Liver (tissue), 3 donors: ENCODE measurements around the gene SLC9A3.

Experiments
- GABPA ChIP-seq, 2 donors: IDR thresholded peaks in 1 of 2; conservative IDR thresholded peaks in 1 of 2; 2 replicates each; pipeline ENCODE4 v1.6.1; 2016; ENCODE audit warnings: antibody characterized with exemption in 2 of 2, mild to moderate bottlenecking in 1 of 2, moderate library complexity in 1 of 2
- HNF4G ChIP-seq: IDR thresholded peaks from 2 replicates; pipeline ENCODE4 v1.6.1; 2016; ENCODE audit warnings: antibody characterized with exemption
- JUND ChIP-seq, 2 donors: IDR thresholded peaks; 2 replicates each; pipeline ENCODE4 v1.6.1; 2016; ENCODE audit warnings: antibody characterized with exemption in 2 of 2
- RAD21 ChIP-seq, 2 donors: IDR thresholded peaks; 2 replicates each; pipeline ENCODE4 v1.6.1; 2016; ENCODE audit warnings: antibody characterized with exemption in 2 of 2, mild to moderate bottlenecking in 2 of 2
- TF ChIP-seq, protein P1 (sequence below): fragments of 150-350 bp; IDR thresholded peaks from 2 replicates; pipeline ENCODE4 v1.5.1; 2017; ENCODE audit warnings: improper control_type of control experiment, low read depth, low read length; ENCODE audit not compliant: missing input control
- TF ChIP-seq, protein P2 (sequence below): IDR thresholded peaks from 2 replicates; pipeline ENCODE4 v1.6.1; 2016; ENCODE audit warnings: antibody characterized with exemption, mild to moderate bottlenecking
- TF ChIP-seq, protein P3 (sequence below): IDR thresholded peaks from 2 replicates; pipeline ENCODE4 v1.6.1; 2016; ENCODE audit warnings: antibody characterized with exemption
- TF ChIP-seq, protein P4 (sequence below): IDR thresholded peaks from 2 replicates; pipeline ENCODE4 v1.6.1; 2016; ENCODE audit warnings: antibody characterized with exemption
- TF ChIP-seq, protein P5 (sequence below): IDR thresholded peaks from 2 replicates; pipeline ENCODE4 v1.6.1; 2016; ENCODE audit warnings: antibody characterized with exemption
- donor health status: healthy.
- donor health status: healthy.

DNA sequence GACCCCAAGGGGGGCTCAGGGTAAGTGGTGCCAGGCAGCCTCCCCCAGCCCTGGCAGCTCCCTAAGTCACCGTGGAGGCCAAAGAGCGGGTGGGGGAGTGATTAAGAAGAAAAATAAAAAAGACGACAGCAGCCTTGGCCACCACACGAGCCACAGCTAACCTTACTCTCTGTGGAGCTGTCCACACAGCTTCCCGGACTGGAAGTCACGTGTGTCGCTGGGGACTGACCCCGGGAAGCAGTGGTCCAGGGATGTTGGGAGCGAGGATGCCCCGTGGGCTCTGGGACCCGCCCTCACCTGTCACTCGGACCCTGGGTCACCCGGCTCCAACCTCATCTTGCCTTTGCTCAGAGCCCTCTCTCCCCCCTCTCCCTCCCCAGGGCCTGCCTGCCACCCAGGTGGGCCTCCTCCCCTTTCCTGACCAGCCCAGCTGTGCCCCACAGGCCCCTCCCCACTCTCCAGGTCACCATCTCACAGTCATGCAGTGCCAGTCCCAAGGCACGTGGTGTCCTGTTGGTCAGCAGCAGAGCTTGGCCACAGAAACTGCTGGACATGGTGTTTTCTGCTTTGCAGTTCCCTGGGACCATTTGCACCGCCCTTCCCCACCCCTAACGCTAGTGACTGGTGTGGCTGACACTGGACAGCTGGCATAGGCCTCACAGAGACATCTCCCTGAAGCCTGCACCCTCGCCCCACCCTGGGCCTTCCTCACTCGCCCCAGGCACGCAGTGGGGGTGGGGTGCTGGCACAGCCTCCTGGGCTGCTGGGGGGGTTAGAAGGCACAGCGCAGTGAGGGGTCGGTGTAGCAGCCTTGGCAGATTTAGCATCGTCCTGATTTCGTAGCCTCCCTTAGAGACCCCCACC lies 91.1 kb downstream of the SLC9A3 start:
- TF ChIP-seq, protein P1, sequence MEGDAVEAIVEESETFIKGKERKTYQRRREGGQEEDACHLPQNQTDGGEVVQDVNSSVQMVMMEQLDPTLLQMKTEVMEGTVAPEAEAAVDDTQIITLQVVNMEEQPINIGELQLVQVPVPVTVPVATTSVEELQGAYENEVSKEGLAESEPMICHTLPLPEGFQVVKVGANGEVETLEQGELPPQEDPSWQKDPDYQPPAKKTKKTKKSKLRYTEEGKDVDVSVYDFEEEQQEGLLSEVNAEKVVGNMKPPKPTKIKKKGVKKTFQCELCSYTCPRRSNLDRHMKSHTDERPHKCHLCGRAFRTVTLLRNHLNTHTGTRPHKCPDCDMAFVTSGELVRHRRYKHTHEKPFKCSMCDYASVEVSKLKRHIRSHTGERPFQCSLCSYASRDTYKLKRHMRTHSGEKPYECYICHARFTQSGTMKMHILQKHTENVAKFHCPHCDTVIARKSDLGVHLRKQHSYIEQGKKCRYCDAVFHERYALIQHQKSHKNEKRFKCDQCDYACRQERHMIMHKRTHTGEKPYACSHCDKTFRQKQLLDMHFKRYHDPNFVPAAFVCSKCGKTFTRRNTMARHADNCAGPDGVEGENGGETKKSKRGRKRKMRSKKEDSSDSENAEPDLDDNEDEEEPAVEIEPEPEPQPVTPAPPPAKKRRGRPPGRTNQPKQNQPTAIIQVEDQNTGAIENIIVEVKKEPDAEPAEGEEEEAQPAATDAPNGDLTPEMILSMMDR: no peak
- no peak for TF ChIP-seq RAD21 (IDR thresholded peaks at IDR 0.05)
- TF ChIP-seq GABPA (IDR thresholded peaks at IDR 0.05 in 1 of 2, conservative IDR thresholded peaks at IDR 0.05 in 1 of 2): no peak
- TF ChIP-seq, protein P2, sequence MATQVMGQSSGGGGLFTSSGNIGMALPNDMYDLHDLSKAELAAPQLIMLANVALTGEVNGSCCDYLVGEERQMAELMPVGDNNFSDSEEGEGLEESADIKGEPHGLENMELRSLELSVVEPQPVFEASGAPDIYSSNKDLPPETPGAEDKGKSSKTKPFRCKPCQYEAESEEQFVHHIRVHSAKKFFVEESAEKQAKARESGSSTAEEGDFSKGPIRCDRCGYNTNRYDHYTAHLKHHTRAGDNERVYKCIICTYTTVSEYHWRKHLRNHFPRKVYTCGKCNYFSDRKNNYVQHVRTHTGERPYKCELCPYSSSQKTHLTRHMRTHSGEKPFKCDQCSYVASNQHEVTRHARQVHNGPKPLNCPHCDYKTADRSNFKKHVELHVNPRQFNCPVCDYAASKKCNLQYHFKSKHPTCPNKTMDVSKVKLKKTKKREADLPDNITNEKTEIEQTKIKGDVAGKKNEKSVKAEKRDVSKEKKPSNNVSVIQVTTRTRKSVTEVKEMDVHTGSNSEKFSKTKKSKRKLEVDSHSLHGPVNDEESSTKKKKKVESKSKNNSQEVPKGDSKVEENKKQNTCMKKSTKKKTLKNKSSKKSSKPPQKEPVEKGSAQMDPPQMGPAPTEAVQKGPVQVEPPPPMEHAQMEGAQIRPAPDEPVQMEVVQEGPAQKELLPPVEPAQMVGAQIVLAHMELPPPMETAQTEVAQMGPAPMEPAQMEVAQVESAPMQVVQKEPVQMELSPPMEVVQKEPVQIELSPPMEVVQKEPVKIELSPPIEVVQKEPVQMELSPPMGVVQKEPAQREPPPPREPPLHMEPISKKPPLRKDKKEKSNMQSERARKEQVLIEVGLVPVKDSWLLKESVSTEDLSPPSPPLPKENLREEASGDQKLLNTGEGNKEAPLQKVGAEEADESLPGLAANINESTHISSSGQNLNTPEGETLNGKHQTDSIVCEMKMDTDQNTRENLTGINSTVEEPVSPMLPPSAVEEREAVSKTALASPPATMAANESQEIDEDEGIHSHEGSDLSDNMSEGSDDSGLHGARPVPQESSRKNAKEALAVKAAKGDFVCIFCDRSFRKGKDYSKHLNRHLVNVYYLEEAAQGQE: no peak
- TF ChIP-seq HNF4G: no peak
- TF ChIP-seq JUND (IDR thresholded peaks at IDR 0.05): no peak
- TF ChIP-seq, protein P3, sequence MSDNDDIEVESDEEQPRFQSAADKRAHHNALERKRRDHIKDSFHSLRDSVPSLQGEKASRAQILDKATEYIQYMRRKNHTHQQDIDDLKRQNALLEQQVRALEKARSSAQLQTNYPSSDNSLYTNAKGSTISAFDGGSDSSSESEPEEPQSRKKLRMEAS: no peak
- TF ChIP-seq, protein P4, sequence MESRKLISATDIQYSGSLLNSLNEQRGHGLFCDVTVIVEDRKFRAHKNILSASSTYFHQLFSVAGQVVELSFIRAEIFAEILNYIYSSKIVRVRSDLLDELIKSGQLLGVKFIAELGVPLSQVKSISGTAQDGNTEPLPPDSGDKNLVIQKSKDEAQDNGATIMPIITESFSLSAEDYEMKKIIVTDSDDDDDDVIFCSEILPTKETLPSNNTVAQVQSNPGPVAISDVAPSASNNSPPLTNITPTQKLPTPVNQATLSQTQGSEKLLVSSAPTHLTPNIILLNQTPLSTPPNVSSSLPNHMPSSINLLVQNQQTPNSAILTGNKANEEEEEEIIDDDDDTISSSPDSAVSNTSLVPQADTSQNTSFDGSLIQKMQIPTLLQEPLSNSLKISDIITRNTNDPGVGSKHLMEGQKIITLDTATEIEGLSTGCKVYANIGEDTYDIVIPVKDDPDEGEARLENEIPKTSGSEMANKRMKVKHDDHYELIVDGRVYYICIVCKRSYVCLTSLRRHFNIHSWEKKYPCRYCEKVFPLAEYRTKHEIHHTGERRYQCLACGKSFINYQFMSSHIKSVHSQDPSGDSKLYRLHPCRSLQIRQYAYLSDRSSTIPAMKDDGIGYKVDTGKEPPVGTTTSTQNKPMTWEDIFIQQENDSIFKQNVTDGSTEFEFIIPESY: no peak
- TF ChIP-seq, protein P5, sequence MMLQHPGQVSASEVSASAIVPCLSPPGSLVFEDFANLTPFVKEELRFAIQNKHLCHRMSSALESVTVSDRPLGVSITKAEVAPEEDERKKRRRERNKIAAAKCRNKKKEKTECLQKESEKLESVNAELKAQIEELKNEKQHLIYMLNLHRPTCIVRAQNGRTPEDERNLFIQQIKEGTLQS: no peak
